SU-DHL-6 (cell line): ENCODE results near the gene NPBWR2.

Experiments used
- H2AFZ ChIP-seq: fragments of 200-600 bp; sonication (generic); 2 replicates; pipeline ENCODE4 v1.6.1; 2014; ENCODE audit warnings: low read depth, mild to moderate bottlenecking, moderate library complexity, mixed read lengths, antibody characterized with exemption, low read length; ENCODE audit not compliant: severe bottlenecking
- H3F3A ChIP-seq: fragments of 200-600 bp; shearing (Covaris generic); 2 replicates; pipeline ENCODE4 v1.6.0; 2016; ENCODE audit warnings: antibody characterized with exemption, mild to moderate bottlenecking; ENCODE audit not compliant: insufficient read depth
- H3K27ac ChIP-seq: fragments of 200-600 bp; sonication (generic); 2 replicates; pipeline ENCODE4 v1.5.1; 2016; ENCODE audit warnings: low read depth, mild to moderate bottlenecking, low read length, moderate library complexity, mixed read lengths
- H3K27me3 ChIP-seq: fragments of 200-600 bp; sonication (generic), shearing (Covaris generic); 2 replicates; pipeline ENCODE4 v1.6.0; 2014; ENCODE audit warnings: mild to moderate bottlenecking, low read length
- H3K36me3 ChIP-seq: fragments of 200-600 bp; sonication (generic); 2 replicates; pipeline ENCODE4 v1.6.1; 2014; ENCODE audit warnings: mild to moderate bottlenecking, low read length, mixed read lengths
- H3K4me2 ChIP-seq: fragments of 300-600, 200-600 bp; shearing (Covaris generic), sonication (generic); 2 replicates; pipeline ENCODE4 v1.6.0; 2014; ENCODE audit warnings: low read length, low read depth, mild to moderate bottlenecking; ENCODE audit not compliant: poor library complexity, severe bottlenecking
- H3K4me3 ChIP-seq: fragments of 200-600 bp; sonication (generic); 2 replicates; pipeline ENCODE4 v1.5.1; 2014; ENCODE audit warnings: antibody characterized with exemption, low read length, mild to moderate bottlenecking, mixed read lengths; ENCODE audit not compliant: insufficient read depth, poor library complexity, severe bottlenecking
- H3K79me2 ChIP-seq: fragments of 200-600 bp; sonication (generic); 2 replicates; pipeline ENCODE4 v1.6.1; 2014; ENCODE audit warnings: mild to moderate bottlenecking, low read length, moderate library complexity; ENCODE audit not compliant: insufficient read depth
- H3K9ac ChIP-seq: fragments of 200-600 bp; sonication (generic); 2 replicates; pipeline ENCODE4 v1.7.0; 2014; ENCODE audit warnings: mild to moderate bottlenecking, low read length
- H3K9me2 ChIP-seq: fragments of 200-600 bp; sonication (generic); replicated peaks from 2 replicates; pipeline ENCODE4 v1.6.1; 2014; ENCODE audit warnings: low read length; ENCODE audit not compliant: insufficient read depth
- H3K9me3 ChIP-seq: fragments of 200-600 bp; sonication (generic); 2 replicates; pipeline ENCODE4 v1.6.1; 2014; ENCODE audit warnings: low read length, mixed read lengths; ENCODE audit not compliant: insufficient read depth
- H4K20me1 ChIP-seq: fragments of 200-600 bp; sonication (generic); 2 replicates; pipeline ENCODE4 v1.6.1; 2014; ENCODE audit warnings: low read depth, mild to moderate bottlenecking, antibody characterized with exemption, low read length, moderate library complexity, mixed read lengths
- CTCF ChIP-seq: fragments of 200-600 bp; sonication (generic); IDR thresholded peaks from one replicate; pipeline ENCODE4 v1.5.1; 2017; ENCODE audit warnings: antibody characterized with exemption, mild to moderate bottlenecking, low read length, moderate library complexity; ENCODE audit not compliant: insufficient read depth, poor library complexity, severe bottlenecking
- EZH2phosphoT487 ChIP-seq: fragments of 200-600 bp; sonication (generic), shearing (Covaris generic); conservative IDR thresholded peaks from 2 replicates; pipeline ENCODE4 v1.6.1; 2018; ENCODE audit warnings: mild to moderate bottlenecking, antibody characterized with exemption, low read length, moderate library complexity, mixed read lengths

Gene NPBWR2

GRCh38 chr20:64106981-64107735 lies at the start of gene NPBWR2:
NPBWR2 (minus strand) TSS chr20:64107565; CDS start chr20:64106831, 734 bp downstream.
- Histone ChIP-seq H3K9me2 (no peaks in the 10 kb centered on the region), H3K79me2 (no peaks in the 10 kb centered on the region), H2AFZ (no peak within 1 kb of the TSS), H3K36me3 (no peaks in the 10 kb centered on the region), H3K4me3 (no peak within 1 kb of the TSS), H3F3A (no peaks in the 10 kb centered on the region), H3K4me2 (no peak within 1 kb of the TSS), H3K9me3 (no peaks in the 10 kb centered on the region), H4K20me1 (no peaks in the 10 kb centered on the region), H3K9ac (no peak within 1 kb of the TSS), H3K27me3 (no peaks in the 10 kb centered on the region), H3K27ac (no peak within 1 kb of the TSS)
- no peak for TF ChIP-seq EZH2phosphoT487
- no peak for TF ChIP-seq CTCF

GRCh38 chr20:64156136-64156885 lies 48.9 kb upstream of the NPBWR2 start:
- no peak overlapping the region for H3K4me2 ChIP-seq
- no peaks in the 10 kb centered on the region for H3K36me3 ChIP-seq
- no peak for TF ChIP-seq CTCF
- TF ChIP-seq EZH2phosphoT487, result no peak
- H3K9me3 ChIP-seq, result no peaks in the 10 kb centered on the region
- H3K27ac ChIP-seq, result no peak overlapping the region
- H3K79me2 ChIP-seq, result no peaks in the 10 kb centered on the region
- no peaks in the 10 kb centered on the region for H4K20me1 ChIP-seq
- H3K27me3 ChIP-seq, result no peaks in the 10 kb centered on the region
- no peak overlapping the region for H3K9ac ChIP-seq
- H3K9me2 ChIP-seq, result no peaks in the 10 kb centered on the region
- no peak overlapping the region for H3K4me3 ChIP-seq
- no peak overlapping the region for H2AFZ ChIP-seq
- H3F3A ChIP-seq, result no peaks in the 10 kb centered on the region

GRCh38 chr20:64155258-64156135 lies 48.1 kb upstream of the NPBWR2 start:
- Histone ChIP-seq H3K27ac (no peak overlapping the region), H3K9ac (no peak overlapping the region), H4K20me1 (no peaks in the 10 kb centered on the region), H3F3A (no peaks in the 10 kb centered on the region), H3K4me3 (no peak overlapping the region), H3K79me2 (no peaks in the 10 kb centered on the region), H3K9me3 (no peaks in the 10 kb centered on the region), H3K9me2 (no peaks in the 10 kb centered on the region), H3K36me3 (no peaks in the 10 kb centered on the region), H2AFZ (no peak overlapping the region), H3K4me2 (no peak overlapping the region), H3K27me3 (no peaks in the 10 kb centered on the region)
- no peak for TF ChIP-seq CTCF
- TF ChIP-seq EZH2phosphoT487, result no peak
